ENCODE results near the gene BTN3A1. TPM values are rescaled to one million over a fixed set of nuclear protein-coding genes. Genes with fewer than 3 reads are reported as not detected.

The BTN3A1 gene
- total and polyA plus RNA-seq, 2 of the 8 experiments (the other 6 are each of a cell fraction or from before 2014, with no cell fraction given), result 4.7 to 5.6 TPM

GRCh38 chr6:26454631-26455030 lies 52.6 kb downstream of the BTN3A1 start (continued):
- TF ChIP-seq CHD7 (IDR thresholded peaks at IDR 0.05; ENCODE audit: insufficient replicate concordance, low read length), result no peak
- TF ChIP-seq CBX5 (IDR thresholded peaks at IDR 0.05; ENCODE audit: low read depth, low read length), result no peak

Data from H1 (cell line).